Stimulated activated naive CD8-positive, alpha-beta T cell treated with anti-CD3 and anti-CD28 coated beads, Interleukin-15, amount 100 ng/mL, for 72 hours (primary cell): ENCODE data around the gene SLC45A1.

Experiments
- ATAC-seq: fragments of 150-1000 bp; cut with Tn5 transposase; 2 replicates; pipeline ENCODE4 v1.10.0; 2021; ENCODE audit warnings: mild to moderate bottlenecking, moderate library complexity
- DNase-seq, 2 donors: peaks; one replicate each; pipeline ENCODE4 v3.0.0; 2021 to 2022
- H3K27ac Mint-ChIP-seq, 2 donors: one replicate each; pipeline ENCODE4 v1.8.0; 2022; ENCODE audit warnings: mild to moderate bottlenecking in 2 of 2, mixed read lengths in 2 of 2, moderate library complexity in 2 of 2
- H3K27me3 Mint-ChIP-seq: one replicate; pipeline ENCODE4 v1.8.0; 2022; ENCODE audit warnings: mixed read lengths
- H3K4me1 Mint-ChIP-seq: one replicate; pipeline ENCODE4 v1.8.0; 2022; ENCODE audit warnings: mild to moderate bottlenecking, mixed read lengths
- H3K4me3 Mint-ChIP-seq, 2 donors: one replicate each; pipeline ENCODE4 v1.8.0; 2022; ENCODE audit warnings: mild to moderate bottlenecking in 2 of 2, mixed read lengths in 2 of 2, moderate library complexity in 1 of 2
- H3K9me3 Mint-ChIP-seq, 2 donors: one replicate each; pipeline ENCODE4 v1.8.0; 2022; ENCODE audit warnings: mixed read lengths in 2 of 2

SLC45A1 gene

DNA sequence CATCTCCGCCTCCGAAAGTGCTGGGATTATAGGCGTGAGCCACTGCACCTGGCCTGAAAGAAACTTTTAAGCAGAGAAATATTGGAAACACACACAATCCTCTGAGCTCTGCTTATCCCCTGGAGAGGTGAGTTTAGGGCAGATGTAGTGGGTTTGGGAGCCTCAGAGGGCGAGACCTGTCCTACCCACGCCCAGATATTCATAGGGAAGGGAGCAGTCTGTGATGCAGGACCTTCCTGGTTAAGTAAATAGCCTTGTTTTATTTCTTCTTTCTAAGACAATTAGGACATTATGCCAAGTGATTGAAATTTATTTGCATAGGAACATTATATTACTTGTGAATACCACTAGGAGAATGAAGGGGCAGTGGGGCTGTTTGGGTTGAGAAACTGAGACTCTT lies 18.0 kb upstream of the SLC45A1 start:
- Mint-ChIP-seq H3K27ac (no peak overlapping the region), H3K4me3 (no peak overlapping the region), H3K9me3 (no peaks in the 10 kb centered on the region), H3K4me1 (no peaks in the 10 kb centered on the region), H3K27me3 (peaks cover 13% of the 10 kb centered on the region)
- DNase-seq (no peak), ATAC-seq (no peak)

GRCh38 chr1:8302081-8302956 lies 15.6 kb upstream of the SLC45A1 start:
- H3K27me3 Mint-ChIP-seq = peaks cover 8% of the 10 kb centered on the region
- no peaks in the 10 kb centered on the region for H3K9me3 Mint-ChIP-seq
- H3K4me1 Mint-ChIP-seq = no peaks in the 10 kb centered on the region
- no peak for DNase-seq
- no peak overlapping the region for H3K27ac Mint-ChIP-seq
- ATAC-seq = no peak
- no peak overlapping the region for H3K4me3 Mint-ChIP-seq

DNA sequence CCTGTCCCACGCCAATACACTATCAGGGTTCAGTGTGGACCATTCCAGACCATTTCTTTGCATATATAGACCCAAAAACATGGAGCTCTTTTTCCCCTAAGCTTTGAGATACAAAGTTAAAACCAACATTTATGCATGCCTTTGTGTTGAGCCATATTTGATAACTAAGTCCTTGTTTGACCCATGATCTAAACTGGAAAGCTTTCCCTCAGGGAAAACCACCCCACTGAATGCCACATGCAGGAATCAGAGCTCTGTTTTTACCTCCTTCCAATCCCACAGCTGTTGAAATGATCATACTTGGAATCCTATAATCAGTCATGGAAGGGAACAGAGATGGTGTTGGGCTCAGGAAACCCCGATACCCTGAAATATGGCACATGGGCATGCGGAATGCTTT lies 14.8 kb upstream of the SLC45A1 start:
- Mint-ChIP-seq H3K27me3 (peaks cover 7% of the 10 kb centered on the region), H3K9me3 (no peaks in the 10 kb centered on the region), H3K27ac (no peak overlapping the region), H3K4me3 (no peak overlapping the region), H3K4me1 (no peaks in the 10 kb centered on the region)
- no peak for DNase-seq
- no peak for ATAC-seq

DNA sequence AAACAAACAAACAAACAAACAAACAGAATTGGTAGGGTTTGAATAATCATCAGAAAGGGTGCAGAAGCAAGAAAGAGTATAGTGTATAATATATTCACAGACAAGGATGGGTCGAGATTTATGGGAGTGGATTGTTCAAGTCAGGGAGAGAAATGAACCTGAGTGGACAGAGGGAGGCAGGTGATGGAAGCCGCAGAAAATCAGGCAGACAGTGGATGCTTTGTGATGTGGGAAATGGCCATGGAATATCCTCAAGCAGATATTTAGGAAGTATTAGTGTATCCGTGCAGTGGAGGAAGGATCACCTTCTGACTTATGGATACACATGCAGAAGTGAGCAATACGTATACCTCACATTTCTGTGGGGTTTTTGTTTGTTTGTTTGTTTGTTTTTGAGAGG lies 14.0 kb upstream of the SLC45A1 start:
- ATAC-seq (no peak), DNase-seq (no peak)
- Mint-ChIP-seq H3K27ac (no peak overlapping the region), H3K4me1 (no peaks in the 10 kb centered on the region), H3K27me3 (peaks cover 7% of the 10 kb centered on the region), H3K9me3 (no peaks in the 10 kb centered on the region), H3K4me3 (no peak overlapping the region)

DNA sequence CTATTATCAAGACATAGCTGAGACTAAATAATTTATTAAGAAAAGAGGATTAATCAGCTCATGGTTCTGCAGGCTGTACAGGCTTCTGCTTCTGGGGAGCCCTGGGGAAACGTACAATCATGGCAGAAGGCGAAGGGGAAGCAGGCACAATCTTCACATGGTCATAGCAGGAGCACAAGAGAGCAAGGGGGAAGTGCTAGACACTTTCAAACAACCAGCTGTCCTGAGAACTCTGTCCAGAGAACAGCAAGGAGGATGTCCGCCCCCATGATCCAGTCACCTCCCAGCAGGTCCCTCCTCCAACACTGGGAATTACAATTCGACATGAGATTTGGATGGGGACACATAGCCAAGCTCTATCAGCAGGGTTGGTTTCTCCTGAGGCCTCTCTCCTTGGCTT lies 10.3 kb upstream of the SLC45A1 start:
- no peaks in the 10 kb centered on the region for H3K4me1 Mint-ChIP-seq

GRCh38 chr1:8311068-8311718 lies 6.7 kb upstream of the SLC45A1 start:
- H3K27me3 Mint-ChIP-seq = peaks cover 35% of the 10 kb centered on the region
- peaks cover 15% of the 10 kb centered on the region for H3K4me1 Mint-ChIP-seq
- DNase-seq (no peak), ATAC-seq (no peak)
- H3K27ac Mint-ChIP-seq = no peak overlapping the region
- H3K4me3 Mint-ChIP-seq = no peak overlapping the region
- H3K9me3 Mint-ChIP-seq = no peaks in the 10 kb centered on the region

More for the DNA sequence above, 10.3 kb upstream of the SLC45A1 start:
- H3K9me3 Mint-ChIP-seq = no peaks in the 10 kb centered on the region
- no peak overlapping the region for H3K4me3 Mint-ChIP-seq
- H3K27me3 Mint-ChIP-seq = no peaks in the 10 kb centered on the region
- ATAC-seq = no peak
- no peak overlapping the region for H3K27ac Mint-ChIP-seq
- DNase-seq = no peak

DNA sequence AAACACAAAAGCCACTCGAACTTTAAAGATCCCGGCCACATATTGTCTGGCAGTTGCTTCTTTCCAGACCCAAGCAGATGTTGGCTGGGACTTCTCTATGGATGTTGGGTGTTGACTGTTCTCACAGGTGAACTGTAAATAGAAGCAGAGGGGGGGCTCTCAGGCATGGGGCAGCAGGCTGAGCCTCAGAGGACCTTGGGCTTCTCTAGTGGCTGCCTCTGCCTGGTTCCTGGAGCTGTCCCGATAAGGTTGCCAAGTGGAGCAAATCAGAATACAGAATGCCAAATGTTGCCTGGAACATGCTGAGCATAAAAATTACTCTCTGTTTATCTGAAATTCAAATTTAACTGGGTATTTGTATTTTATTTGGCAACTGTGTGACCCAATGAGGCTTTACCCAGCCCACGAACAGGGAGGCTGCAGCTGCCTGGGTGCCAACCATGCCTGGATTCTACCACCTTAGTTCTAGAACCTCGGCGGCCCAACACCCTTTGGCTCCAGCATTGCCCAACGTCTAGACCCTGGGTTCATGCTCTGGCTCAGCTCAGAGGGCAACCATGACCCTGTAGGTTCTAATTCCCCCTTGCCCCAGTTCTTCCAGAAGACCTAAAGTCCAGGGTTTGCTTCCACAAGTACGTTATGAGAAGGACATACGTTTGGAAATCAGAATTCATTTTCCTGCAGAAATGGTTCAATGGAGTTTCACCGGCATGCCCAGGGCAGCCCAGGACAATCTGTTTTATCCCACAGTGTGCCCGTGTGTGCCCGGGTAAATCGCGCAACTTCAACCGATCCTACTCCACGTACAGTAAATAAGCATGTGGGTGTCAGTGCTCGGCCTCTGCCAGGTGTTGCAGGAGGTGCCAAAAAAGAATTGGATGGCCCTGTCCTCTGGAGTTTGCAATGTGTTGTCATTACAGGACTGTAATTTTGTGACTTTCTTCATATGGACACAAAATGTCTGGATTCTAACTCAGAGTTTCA lies 5.4 kb upstream of the SLC45A1 start:
- no peak for ATAC-seq
- H3K27ac Mint-ChIP-seq = no peak overlapping the region
- H3K4me3 Mint-ChIP-seq = no peak overlapping the region
- H3K27me3 Mint-ChIP-seq = peaks cover 48% of the 10 kb centered on the region
- H3K9me3 Mint-ChIP-seq = no peaks in the 10 kb centered on the region
- H3K4me1 Mint-ChIP-seq = peaks cover 18% of the 10 kb centered on the region
- no peak for DNase-seq

- Mint-ChIP-seq H3K4me1 (peaks cover 22% of the 10 kb centered on the region), H3K9me3 (no peaks in the 10 kb centered on the region), H3K4me3 (no peak overlapping the region), H3K27ac (no peak overlapping the region), H3K27me3 (peaks cover 50% of the 10 kb centered on the region)
- DNase-seq = no peak
- ATAC-seq = no peak
Measured at GRCh38 chr1:8313231-8313630, 4.7 kb upstream of the SLC45A1 start.

- peak; percentile 63 for ATAC-seq
- H3K9me3 Mint-ChIP-seq = no peaks in the 10 kb centered on the region
- DNase-seq = peak; percentile 34 to 50
- no peak overlapping the region for H3K4me3 Mint-ChIP-seq
- H3K27ac Mint-ChIP-seq = no peak overlapping the region
- H3K4me1 Mint-ChIP-seq = peaks cover 28% of the 10 kb centered on the region
- peaks cover 56% of the 10 kb centered on the region for H3K27me3 Mint-ChIP-seq
Measured at GRCh38 chr1:8314346-8315280, 3.3 kb upstream of the SLC45A1 start.

- no peak for ATAC-seq
- H3K9me3 Mint-ChIP-seq = no peaks in the 10 kb centered on the region
- H3K4me3 Mint-ChIP-seq = no peak overlapping the region
- peaks cover 28% of the 10 kb centered on the region for H3K4me1 Mint-ChIP-seq
- no peak for DNase-seq
- H3K27ac Mint-ChIP-seq = no peak overlapping the region
- peaks cover 56% of the 10 kb centered on the region for H3K27me3 Mint-ChIP-seq
Measured at GRCh38 chr1:8315573-8316475, 2.1 kb upstream of the SLC45A1 start.

DNA sequence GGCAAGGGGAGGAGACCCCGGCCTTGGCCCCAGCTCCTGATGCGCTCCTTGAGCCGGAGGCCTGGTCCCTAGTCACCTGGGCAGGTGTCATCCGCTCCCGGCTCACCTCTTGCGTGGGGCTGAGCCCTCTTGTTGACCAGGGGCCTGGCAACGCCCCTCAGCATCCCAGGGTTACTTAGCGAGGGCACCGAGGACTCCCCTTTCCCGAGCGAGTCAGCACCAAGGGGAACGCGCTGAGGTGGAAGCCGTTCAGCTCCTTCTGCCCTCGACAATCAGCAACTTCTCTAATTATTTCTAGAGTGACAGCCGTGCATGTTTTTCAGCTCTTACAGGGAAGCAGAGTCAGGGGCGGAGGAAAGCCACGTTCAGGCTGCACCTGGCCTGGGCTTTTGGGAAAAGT lies 522 bp downstream of the SLC45A1 start:
- Mint-ChIP-seq H3K27me3 (peaks cover 49% of the 10 kb centered on the region), H3K9me3 (peaks cover 5 to 8% of the 10 kb centered on the region in 2 donors), H3K4me3 (peak overlapping the region; percentile 76 to 82), H3K4me1 (peaks cover 28% of the 10 kb centered on the region), H3K27ac (no peak overlapping the region)
- DNase-seq (peak in 1 of 2 donors; percentile 17), ATAC-seq (peak; percentile 10)

- H3K4me3 Mint-ChIP-seq = no peak overlapping the region
- ATAC-seq = no peak
- peaks cover 17% of the 10 kb centered on the region for H3K27me3 Mint-ChIP-seq
- H3K4me1 Mint-ChIP-seq = peaks cover 12% of the 10 kb centered on the region
- peaks cover 5 to 8% of the 10 kb centered on the region in 2 donors for H3K9me3 Mint-ChIP-seq
- no peak for DNase-seq
- no peak overlapping the region for H3K27ac Mint-ChIP-seq
Measured at GRCh38 chr1:8321612-8322011, 3.7 kb downstream of the SLC45A1 start.

DNA sequence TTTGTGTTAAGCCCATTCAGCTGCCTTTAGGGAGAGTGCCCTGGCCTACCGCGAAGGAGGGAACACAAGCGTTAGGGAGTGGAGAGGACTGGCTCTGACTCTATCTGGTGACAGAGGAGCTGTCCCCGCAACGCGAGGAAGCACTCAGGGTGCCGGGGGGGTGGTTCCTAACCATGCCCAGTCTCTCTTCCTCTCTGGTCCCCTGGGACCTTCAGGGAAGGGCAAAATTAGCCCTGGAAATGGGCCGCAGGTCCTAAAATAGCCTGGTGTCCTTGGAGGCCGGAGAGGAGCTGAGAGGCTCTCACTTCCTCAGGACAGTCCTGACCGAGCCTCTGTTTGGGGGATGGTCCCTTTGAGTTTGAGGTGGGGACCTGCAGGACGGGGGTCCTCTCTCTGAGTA lies 5.8 kb downstream of the SLC45A1 start:
- Mint-ChIP-seq H3K27ac (no peak overlapping the region), H3K4me1 (peaks cover under 1% of the 10 kb centered on the region), H3K27me3 (peaks cover 3% of the 10 kb centered on the region), H3K9me3 (peaks cover 5 to 8% of the 10 kb centered on the region in 2 donors), H3K4me3 (no peak overlapping the region)
- DNase-seq (no peak), ATAC-seq (no peak)
